ENCODE measurements around the gene DRD3.

- TF ChIP-seq CTCF (IDR thresholded peaks at IDR 0.05) (no peak), EZH2 (IDR thresholded peaks at IDR 0.05) (no peak), EZH2phosphoT487 (IDR thresholded peaks at IDR 0.05) (no peak)
These were observed 37.5 kb upstream of the DRD3 start for GRCh38 chr3:114216186-114216970.

All from neural progenitor cell (in vitro differentiated cells).